ENCODE results near the gene CTBP2. TPM values are rescaled to one million over a fixed set of nuclear protein-coding genes. Genes with fewer than 3 reads are reported as not detected.

CTBP2 gene
- total RNA-seq, 1 donor from 2014 or later: 127 TPM

DNA sequence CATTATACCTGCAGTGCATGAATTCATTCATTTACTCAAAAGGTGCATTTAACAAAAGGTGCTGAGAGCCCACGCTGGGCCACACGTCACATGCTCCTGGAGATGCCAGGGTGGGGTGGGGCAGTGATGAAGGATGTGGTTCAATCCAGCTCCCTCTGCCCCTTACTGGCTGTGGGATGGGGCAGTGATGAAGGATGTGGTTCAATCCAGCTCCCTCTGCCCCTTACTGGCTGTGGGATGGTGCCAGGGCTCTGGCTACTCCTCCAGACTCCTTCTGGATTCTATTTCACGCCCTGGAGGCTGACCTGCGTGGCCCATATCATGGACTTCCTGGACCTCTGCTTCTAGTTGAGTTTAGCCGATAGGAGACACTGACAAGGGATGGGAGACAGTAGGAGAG is 44.0 kb upstream of the CTBP2 start:
- TF ChIP-seq, protein P1, sequence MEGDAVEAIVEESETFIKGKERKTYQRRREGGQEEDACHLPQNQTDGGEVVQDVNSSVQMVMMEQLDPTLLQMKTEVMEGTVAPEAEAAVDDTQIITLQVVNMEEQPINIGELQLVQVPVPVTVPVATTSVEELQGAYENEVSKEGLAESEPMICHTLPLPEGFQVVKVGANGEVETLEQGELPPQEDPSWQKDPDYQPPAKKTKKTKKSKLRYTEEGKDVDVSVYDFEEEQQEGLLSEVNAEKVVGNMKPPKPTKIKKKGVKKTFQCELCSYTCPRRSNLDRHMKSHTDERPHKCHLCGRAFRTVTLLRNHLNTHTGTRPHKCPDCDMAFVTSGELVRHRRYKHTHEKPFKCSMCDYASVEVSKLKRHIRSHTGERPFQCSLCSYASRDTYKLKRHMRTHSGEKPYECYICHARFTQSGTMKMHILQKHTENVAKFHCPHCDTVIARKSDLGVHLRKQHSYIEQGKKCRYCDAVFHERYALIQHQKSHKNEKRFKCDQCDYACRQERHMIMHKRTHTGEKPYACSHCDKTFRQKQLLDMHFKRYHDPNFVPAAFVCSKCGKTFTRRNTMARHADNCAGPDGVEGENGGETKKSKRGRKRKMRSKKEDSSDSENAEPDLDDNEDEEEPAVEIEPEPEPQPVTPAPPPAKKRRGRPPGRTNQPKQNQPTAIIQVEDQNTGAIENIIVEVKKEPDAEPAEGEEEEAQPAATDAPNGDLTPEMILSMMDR (conservative IDR thresholded peaks at IDR 0.05): no peak
- Mint-ChIP-seq H3K4me1 (peaks cover 20% of the 10 kb centered on the region), H3K9me3 (no peaks in the 10 kb centered on the region), H3K27ac (ENCODE audit: unreplicated experiment) (no peak overlapping the region), H3K36me3 (ENCODE audit: low read depth) (no peaks in the 10 kb centered on the region), H3K27me3 (ENCODE audit: low read depth) (no peaks in the 10 kb centered on the region), H3K4me3 (no peak overlapping the region)
- DNase-seq (ENCODE audit: low read depth, low spot score): no peak

DNA sequence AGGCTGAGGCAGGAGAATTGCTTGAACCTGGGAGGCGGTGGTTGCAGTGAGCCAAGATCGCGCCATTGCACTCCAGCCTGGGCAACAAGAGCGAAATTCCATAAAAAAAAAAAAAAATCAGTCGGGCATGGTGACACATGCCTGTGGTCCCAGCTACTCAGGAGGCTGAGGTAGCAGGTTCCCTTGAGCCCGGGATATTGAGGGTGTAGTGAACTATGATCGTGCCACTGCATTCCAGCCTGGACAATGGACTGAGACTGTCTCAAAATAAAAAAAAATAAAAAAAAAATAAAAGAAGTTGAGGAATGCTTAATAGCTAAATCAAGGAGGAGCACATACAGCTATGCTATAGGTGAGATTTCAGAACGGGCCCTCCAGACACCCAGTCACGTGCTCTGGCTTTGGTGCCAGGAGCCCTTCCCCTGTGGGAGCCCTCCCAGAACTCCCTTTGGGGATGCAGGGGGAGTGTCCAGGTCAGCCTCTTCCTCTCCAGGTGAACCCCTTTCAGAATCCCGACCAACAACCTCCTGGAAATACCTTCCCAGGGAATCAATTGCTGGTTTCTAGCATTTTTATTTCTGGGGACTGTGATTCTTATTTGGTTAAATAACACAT is 42.9 kb upstream of the CTBP2 start:
- no peak for DNase-seq (ENCODE audit: low read depth, low spot score)
- TF ChIP-seq, protein P1 (conservative IDR thresholded peaks at IDR 0.05): no peak
- Mint-ChIP-seq H3K27ac (ENCODE audit: unreplicated experiment) (no peak overlapping the region), H3K4me3 (no peak overlapping the region), H3K4me1 (peaks cover 12% of the 10 kb centered on the region), H3K9me3 (no peaks in the 10 kb centered on the region), H3K27me3 (ENCODE audit: low read depth) (no peaks in the 10 kb centered on the region), H3K36me3 (ENCODE audit: low read depth) (no peaks in the 10 kb centered on the region)

DNA sequence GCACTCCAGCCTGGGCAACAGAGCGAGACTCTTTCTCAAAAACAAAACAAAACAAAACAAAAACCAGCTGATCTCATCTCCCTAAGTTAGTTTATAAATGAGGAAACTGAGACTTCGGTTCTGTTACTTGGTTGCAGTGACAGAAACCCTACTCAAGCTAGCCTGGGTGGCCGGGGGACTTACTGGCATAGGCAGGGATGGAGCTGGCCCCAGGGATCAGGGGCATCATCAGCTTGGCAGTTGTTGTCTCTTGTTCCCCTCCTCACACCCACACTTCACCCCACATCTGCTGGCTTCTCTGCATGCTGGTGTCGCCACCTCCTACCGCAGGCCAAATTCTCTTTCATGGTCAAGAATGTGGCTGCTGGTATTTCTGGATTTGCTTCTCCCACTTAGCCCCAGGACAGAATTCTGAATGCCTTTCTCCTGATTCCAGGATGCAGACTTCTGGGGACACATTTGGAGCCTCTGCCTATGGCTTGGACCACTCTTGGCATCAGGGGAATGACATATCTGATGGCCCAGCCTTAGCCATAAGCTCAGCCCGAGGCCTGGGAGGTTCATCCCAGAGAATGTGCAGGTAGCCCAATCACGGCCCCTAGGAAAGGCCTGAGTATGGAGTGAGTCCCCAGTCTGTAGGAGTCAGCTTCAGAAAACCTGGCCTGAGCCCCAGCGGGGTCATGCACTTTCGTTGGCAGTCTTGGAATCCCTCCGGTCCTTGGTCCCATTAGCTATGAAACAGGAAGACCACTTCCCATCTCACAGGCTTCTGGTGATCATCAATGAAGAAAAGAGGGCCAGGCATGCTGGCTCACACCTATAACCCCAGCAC is 41.6 kb upstream of the CTBP2 start:
- no peaks in the 10 kb centered on the region for H3K4me1 Mint-ChIP-seq
- no peak overlapping the region for H3K4me3 Mint-ChIP-seq
- H3K36me3 Mint-ChIP-seq (ENCODE audit: low read depth): no peaks in the 10 kb centered on the region
- no peaks in the 10 kb centered on the region for H3K9me3 Mint-ChIP-seq
- no peak overlapping the region for H3K27ac Mint-ChIP-seq (ENCODE audit: unreplicated experiment)
- TF ChIP-seq, protein P1 (conservative IDR thresholded peaks at IDR 0.05): no peak
- no peak for DNase-seq (ENCODE audit: low read depth, low spot score)
- H3K27me3 Mint-ChIP-seq (ENCODE audit: low read depth): no peaks in the 10 kb centered on the region

DNA sequence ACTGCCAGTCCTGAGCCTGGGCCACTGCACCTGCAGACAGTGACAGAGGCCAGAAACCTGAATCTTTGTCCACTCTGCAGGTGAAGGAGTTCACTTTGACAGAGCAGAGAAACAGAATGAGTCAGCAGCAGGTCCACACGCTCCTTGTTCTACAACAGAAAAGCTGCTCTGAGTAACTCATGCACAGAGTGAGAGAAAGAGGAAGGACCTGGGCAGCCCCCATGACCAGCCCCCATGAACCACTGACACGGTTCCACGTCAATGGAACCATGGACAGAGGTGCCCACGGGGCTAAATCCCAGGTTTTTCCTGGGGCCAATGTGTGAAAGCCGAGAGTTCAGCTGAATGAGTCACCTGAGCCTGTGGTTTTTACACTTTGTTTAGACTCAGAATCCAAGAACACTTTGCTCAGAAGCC is 40.8 kb upstream of the CTBP2 start:
- H3K4me3 Mint-ChIP-seq: no peak overlapping the region
- no peaks in the 10 kb centered on the region for H3K4me1 Mint-ChIP-seq
- H3K9me3 Mint-ChIP-seq: no peaks in the 10 kb centered on the region
- H3K27me3 Mint-ChIP-seq (ENCODE audit: low read depth): no peaks in the 10 kb centered on the region
- no peak overlapping the region for H3K27ac Mint-ChIP-seq (ENCODE audit: unreplicated experiment)
- H3K36me3 Mint-ChIP-seq (ENCODE audit: low read depth): no peaks in the 10 kb centered on the region
- TF ChIP-seq, protein P1 (conservative IDR thresholded peaks at IDR 0.05): no peak
- DNase-seq (ENCODE audit: low read depth, low spot score): no peak

DNA sequence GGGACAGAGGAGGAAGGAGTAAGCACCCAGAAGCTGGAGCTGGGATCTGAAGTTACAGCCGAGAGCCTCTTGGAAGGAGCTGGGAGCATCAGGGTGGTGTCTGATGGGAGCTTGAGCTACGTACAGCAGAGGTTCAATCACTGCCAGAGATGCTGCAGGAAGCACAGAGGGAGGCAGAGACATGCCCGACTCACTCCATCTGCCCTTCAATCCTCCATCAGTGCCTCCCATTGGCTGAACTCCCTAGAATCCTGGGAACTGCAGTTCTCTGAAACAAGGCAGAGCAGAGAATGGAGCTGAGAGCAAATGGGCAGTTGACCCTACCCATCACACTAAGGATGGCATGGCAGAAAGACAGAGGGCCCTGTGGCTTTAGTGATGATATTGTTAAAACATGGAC is 40.0 kb upstream of the CTBP2 start:
- Mint-ChIP-seq H3K27me3 (ENCODE audit: low read depth) (no peaks in the 10 kb centered on the region), H3K27ac (ENCODE audit: unreplicated experiment) (peak overlapping the region; percentile 43), H3K4me3 (no peak overlapping the region), H3K4me1 (no peaks in the 10 kb centered on the region), H3K9me3 (no peaks in the 10 kb centered on the region), H3K36me3 (ENCODE audit: low read depth) (no peaks in the 10 kb centered on the region)
- DNase-seq (ENCODE audit: low read depth, low spot score): no peak
- TF ChIP-seq, protein P1 (conservative IDR thresholded peaks at IDR 0.05): no peak
